GM23338 (cell line): ENCODE measurements around the gene GALNT7. TPM values are rescaled to one million over a fixed set of nuclear protein-coding genes. Genes with fewer than 3 reads are reported as not detected.
A peak's percentile ranks its signal among the peaks of the same experiment; 100 is the strongest.

Source experiments
- ATAC-seq: fragments of 200-7000 bp; cut with Tn5 transposase; 3 replicates; pipeline ENCODE4 v1.9.1; 2020
- DNase-seq: peaks from one replicate; pipeline ENCODE4 v3.0.0-alpha.2; 2015; ENCODE audit warnings: low spot score
- H2AFZ ChIP-seq: fragments of 200-600 bp; sonication (generic); 2 replicates; pipeline ENCODE4 v1.8.0; 2016; ENCODE audit warnings: antibody characterized with exemption, mild to moderate bottlenecking, moderate library complexity
- H3F3A ChIP-seq: fragments of 200-600 bp; sonication (generic); replicated peaks from 2 replicates; pipeline ENCODE4 v1.8.0; 2017; ENCODE audit warnings: antibody characterized with exemption, mixed run types, low read depth
- H3K27ac ChIP-seq: fragments of 200-600 bp; sonication (generic); 2 replicates; pipeline ENCODE4 v1.6.1; 2016; ENCODE audit warnings: low read depth
- H3K27me3 ChIP-seq: fragments of 200-600 bp; sonication (generic); 2 replicates; pipeline ENCODE4 v1.8.0; 2016; ENCODE audit warnings: mild to moderate bottlenecking, mixed run types, moderate library complexity; ENCODE audit not compliant: insufficient read depth
- H3K36me3 ChIP-seq: fragments of 200-600 bp; sonication (generic); 2 replicates; pipeline ENCODE4 v1.8.0; 2016; ENCODE audit warnings: mild to moderate bottlenecking; ENCODE audit not compliant: insufficient read depth
- H3K4me1 ChIP-seq: fragments of 200-600 bp; sonication (generic); 2 replicates; pipeline ENCODE4 v1.8.0; 2016; ENCODE audit warnings: mild to moderate bottlenecking, moderate library complexity; ENCODE audit not compliant: insufficient read depth
- H3K4me2 ChIP-seq: fragments of 200-600 bp; sonication (generic); 2 replicates; pipeline ENCODE4 v1.7.1; 2017; ENCODE audit warnings: mixed run types
- H3K4me3 ChIP-seq: fragments of 200-600 bp; sonication (generic); 2 replicates; pipeline ENCODE4 v1.6.1; 2016; ENCODE audit warnings: mixed run types
- H3K79me2 ChIP-seq: fragments of 200-600 bp; sonication (generic); replicated peaks from 2 replicates; pipeline ENCODE4 v1.8.0; 2017; ENCODE audit warnings: mild to moderate bottlenecking; ENCODE audit not compliant: insufficient read depth
- H3K9me2 ChIP-seq: fragments of 200-600 bp; sonication (generic); 2 replicates; pipeline ENCODE4 v1.8.0; 2017; ENCODE audit not compliant: insufficient read depth
- H4K20me1 ChIP-seq: fragments of 200-600 bp; sonication (generic); replicated peaks from 2 replicates; pipeline ENCODE4 v1.8.0; 2017; ENCODE audit warnings: mild to moderate bottlenecking; ENCODE audit not compliant: insufficient read depth
- H3K27ac Mint-ChIP-seq: 2 replicates; pipeline ENCODE4 v1.8.0; 2020; ENCODE audit warnings: inconsistent platforms, mild to moderate bottlenecking, moderate library complexity, mixed read lengths
- H3K27me3 Mint-ChIP-seq: 3 replicates; pipeline ENCODE4 v1.8.0; 2022; ENCODE audit warnings: low read depth, mild to moderate bottlenecking, moderate library complexity, mixed read lengths, inconsistent platforms; ENCODE audit not compliant: insufficient read depth, poor library complexity
- H3K36me3 Mint-ChIP-seq: 3 replicates; pipeline ENCODE4 v1.8.0; 2021; ENCODE audit warnings: low read depth, mild to moderate bottlenecking, inconsistent platforms, moderate library complexity, mixed read lengths
- H3K4me1 Mint-ChIP-seq: 3 replicates; pipeline ENCODE4 v1.8.0; 2020; ENCODE audit warnings: mild to moderate bottlenecking, inconsistent platforms, mixed read lengths
- H3K4me3 Mint-ChIP-seq: 3 replicates; pipeline ENCODE4 v1.8.0; 2021; ENCODE audit warnings: moderate library complexity, mild to moderate bottlenecking, inconsistent platforms, mixed read lengths
- H3K9me3 Mint-ChIP-seq: 3 replicates; pipeline ENCODE4 v1.8.0; 2020; ENCODE audit warnings: moderate library complexity, mild to moderate bottlenecking, inconsistent platforms, mixed read lengths
- CREB1 ChIP-seq: fragments of 250-450 bp; sonication (Bioruptor Pico); IDR thresholded peaks from 2 replicates; pipeline ENCODE4 v1.5.0; 2020; ENCODE audit warnings: low read depth, mild to moderate bottlenecking, moderate library complexity
- CTCF ChIP-seq, 2 experiments: fragments of 200-600 bp in 1 of 2; sonication (generic) in 1 of 2; conservative IDR thresholded peaks; 2 replicates each; pipeline versions ENCODE4 v1.5.1 to v1.6.1; 2016 to 2017; ENCODE audit warnings: antibody characterized with exemption in 2 of 2, low read depth in 2 of 2, mild to moderate bottlenecking in 2 of 2, moderate library complexity in 1 of 2
- EZH2phosphoT487 ChIP-seq: fragments of 200-600 bp; sonication (generic); IDR thresholded peaks from one replicate; pipeline ENCODE4 v1.8.1; 2018; ENCODE audit warnings: antibody characterized with exemption; ENCODE audit not compliant: unreplicated experiment
- POLR2AphosphoS5 ChIP-seq: IDR thresholded peaks from 2 replicates; pipeline ENCODE4 v1.6.1; 2016; ENCODE audit warnings: antibody characterized with exemption, low read depth
- REST ChIP-seq: IDR thresholded peaks from one replicate; pipeline ENCODE4 v1.6.1; 2018; ENCODE audit warnings: antibody characterized with exemption; ENCODE audit not compliant: unreplicated experiment
- STAT1 ChIP-seq: IDR thresholded peaks from one replicate; pipeline ENCODE4 v1.6.1; 2016; ENCODE audit warnings: antibody characterized with exemption; ENCODE audit not compliant: unreplicated experiment
- ZNF114 ChIP-seq: fragments of 250-450 bp; sonication (Bioruptor Pico); IDR thresholded peaks from 2 replicates; pipeline ENCODE4 v1.5.0; 2020; ENCODE audit warnings: mild to moderate bottlenecking, moderate library complexity
- polyA plus RNA-seq: library from polyadenylated mRNA; unstranded; fragments of >200 nt; fragmentation: Nextera tagmentation; extraction: Ambion mirVana; gene quantifications from 2 replicates; pipeline ENCODE4 v1.2.1, GENCODE V29; 2016
- total RNA-seq: library from RNA; depleted of rRNA; stranded (reverse); fragments of >200 nt; shearing (Covaris generic); gene quantifications from 2 replicates; pipeline ENCODE4 v1.2.3, GENCODE V29; 2014
- TF ChIP-seq, protein P1 (sequence below): fragments of 250-450 bp; sonication (Bioruptor Pico); IDR thresholded peaks from 2 replicates; pipeline ENCODE4 v1.5.0; 2020; ENCODE audit warnings: mild to moderate bottlenecking, moderate library complexity

GALNT7 gene
- total and polyA plus RNA-seq, 2 experiments from 2014 or later, result 31.8 to 72.2 TPM

- no peak for TF ChIP-seq REST
- TF ChIP-seq EZH2phosphoT487, result no peak
- TF ChIP-seq POLR2AphosphoS5, result no peak
- TF ChIP-seq ZNF114 (CRISPR knock-in tag), result no peak
- TF ChIP-seq STAT1, result no peak
- no peak for TF ChIP-seq CTCF (conservative IDR thresholded peaks at IDR 0.05; ENCODE audit: low read depth in 2 of 2)
- no peak for TF ChIP-seq CREB1 (CRISPR knock-in tag)
Measured at GRCh38 chr4:173277340-173277739, 108.7 kb downstream of the GALNT7 start (continued).

- Histone ChIP-seq H3K27me3 (no peaks in the 10 kb centered on the region), H4K20me1 (peaks cover 8% of the 10 kb centered on the region; the same call in 1 of the 2 replicates), H3F3A (no peaks in the 10 kb centered on the region), H3K27ac (no peak overlapping the region), H3K79me2 (peaks cover 83% of the 10 kb centered on the region), H3K4me3 (no peak overlapping the region), H3K4me2 (no peak overlapping the region), H3K9me2 (0 out of 2 replicates have a peak, but pooled peaks cover 3% of the 10 kb centered on the region), H3K36me3 (peaks cover 23% of the 10 kb centered on the region), H2AFZ (no peak overlapping the region), H3K4me1 (no peaks in the 10 kb centered on the region)
- Mint-ChIP-seq H3K4me3 (no peak overlapping the region), H3K36me3 (peaks cover 52% of the 10 kb centered on the region), H3K9me3 (peaks cover 36% of the 10 kb centered on the region), H3K27me3 (peaks cover 3% of the 10 kb centered on the region), H3K27ac (no peak overlapping the region), H3K4me1 (peaks cover 6% of the 10 kb centered on the region; the same call in 2 of the 3 replicates)
- DNase-seq, result no peak
- ATAC-seq, result peak; percentile 67
- TF ChIP-seq STAT1 (no peak), CTCF (conservative IDR thresholded peaks at IDR 0.05; ENCODE audit: low read depth in 2 of 2) (peak; percentile 19 to 56; a peak in 3 of 4 replicates)
- TF ChIP-seq, protein P1, sequence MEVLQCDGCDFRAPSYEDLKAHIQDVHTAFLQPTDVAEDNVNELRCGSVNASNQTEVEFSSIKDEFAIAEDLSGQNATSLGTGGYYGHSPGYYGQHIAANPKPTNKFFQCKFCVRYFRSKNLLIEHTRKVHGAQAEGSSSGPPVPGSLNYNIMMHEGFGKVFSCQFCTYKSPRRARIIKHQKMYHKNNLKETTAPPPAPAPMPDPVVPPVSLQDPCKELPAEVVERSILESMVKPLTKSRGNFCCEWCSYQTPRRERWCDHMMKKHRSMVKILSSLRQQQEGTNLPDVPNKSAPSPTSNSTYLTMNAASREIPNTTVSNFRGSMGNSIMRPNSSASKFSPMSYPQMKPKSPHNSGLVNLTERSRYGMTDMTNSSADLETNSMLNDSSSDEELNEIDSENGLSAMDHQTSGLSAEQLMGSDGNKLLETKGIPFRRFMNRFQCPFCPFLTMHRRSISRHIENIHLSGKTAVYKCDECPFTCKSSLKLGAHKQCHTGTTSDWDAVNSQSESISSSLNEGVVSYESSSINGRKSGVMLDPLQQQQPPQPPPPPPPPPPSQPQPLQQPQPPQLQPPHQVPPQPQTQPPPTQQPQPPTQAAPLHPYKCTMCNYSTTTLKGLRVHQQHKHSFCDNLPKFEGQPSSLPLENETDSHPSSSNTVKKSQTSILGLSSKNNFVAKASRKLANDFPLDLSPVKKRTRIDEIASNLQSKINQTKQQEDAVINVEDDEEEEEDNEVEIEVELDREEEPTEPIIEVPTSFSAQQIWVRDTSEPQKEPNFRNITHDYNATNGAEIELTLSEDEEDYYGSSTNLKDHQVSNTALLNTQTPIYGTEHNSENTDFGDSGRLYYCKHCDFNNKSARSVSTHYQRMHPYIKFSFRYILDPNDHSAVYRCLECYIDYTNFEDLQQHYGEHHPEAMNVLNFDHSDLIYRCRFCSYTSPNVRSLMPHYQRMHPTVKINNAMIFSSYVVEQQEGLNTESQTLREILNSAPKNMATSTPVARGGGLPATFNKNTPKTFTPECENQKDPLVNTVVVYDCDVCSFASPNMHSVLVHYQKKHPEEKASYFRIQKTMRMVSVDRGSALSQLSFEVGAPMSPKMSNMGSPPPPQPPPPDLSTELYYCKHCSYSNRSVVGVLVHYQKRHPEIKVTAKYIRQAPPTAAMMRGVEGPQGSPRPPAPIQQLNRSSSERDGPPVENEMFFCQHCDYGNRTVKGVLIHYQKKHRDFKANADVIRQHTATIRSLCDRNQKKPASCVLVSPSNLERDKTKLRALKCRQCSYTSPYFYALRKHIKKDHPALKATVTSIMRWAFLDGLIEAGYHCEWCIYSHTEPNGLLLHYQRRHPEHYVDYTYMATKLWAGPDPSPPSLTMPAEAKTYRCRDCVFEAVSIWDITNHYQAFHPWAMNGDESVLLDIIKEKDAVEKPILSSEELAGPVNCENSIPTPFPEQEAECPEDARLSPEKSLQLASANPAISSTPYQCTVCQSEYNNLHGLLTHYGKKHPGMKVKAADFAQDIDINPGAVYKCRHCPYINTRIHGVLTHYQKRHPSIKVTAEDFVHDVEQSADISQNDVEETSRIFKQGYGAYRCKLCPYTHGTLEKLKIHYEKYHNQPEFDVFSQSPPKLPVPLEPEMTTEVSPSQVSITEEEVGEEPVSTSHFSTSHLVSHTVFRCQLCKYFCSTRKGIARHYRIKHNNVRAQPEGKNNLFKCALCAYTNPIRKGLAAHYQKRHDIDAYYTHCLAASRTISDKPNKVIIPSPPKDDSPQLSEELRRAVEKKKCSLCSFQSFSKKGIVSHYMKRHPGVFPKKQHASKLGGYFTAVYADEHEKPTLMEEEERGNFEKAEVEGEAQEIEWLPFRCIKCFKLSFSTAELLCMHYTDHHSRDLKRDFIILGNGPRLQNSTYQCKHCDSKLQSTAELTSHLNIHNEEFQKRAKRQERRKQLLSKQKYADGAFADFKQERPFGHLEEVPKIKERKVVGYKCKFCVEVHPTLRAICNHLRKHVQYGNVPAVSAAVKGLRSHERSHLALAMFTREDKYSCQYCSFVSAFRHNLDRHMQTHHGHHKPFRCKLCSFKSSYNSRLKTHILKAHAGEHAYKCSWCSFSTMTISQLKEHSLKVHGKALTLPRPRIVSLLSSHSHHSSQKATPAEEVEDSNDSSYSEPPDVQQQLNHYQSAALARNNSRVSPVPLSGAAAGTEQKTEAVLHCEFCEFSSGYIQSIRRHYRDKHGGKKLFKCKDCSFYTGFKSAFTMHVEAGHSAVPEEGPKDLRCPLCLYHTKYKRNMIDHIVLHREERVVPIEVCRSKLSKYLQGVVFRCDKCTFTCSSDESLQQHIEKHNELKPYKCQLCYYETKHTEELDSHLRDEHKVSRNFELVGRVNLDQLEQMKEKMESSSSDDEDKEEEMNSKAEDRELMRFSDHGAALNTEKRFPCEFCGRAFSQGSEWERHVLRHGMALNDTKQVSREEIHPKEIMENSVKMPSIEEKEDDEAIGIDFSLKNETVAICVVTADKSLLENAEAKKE (CRISPR knock-in tag), result no peak
Measured at GRCh38 chr4:173280998-173281397, 112.4 kb downstream of the GALNT7 start.
